ENCODE data around the gene GLIS2. TPM values are rescaled to one million over a fixed set of nuclear protein-coding genes. Genes with fewer than 3 reads are reported as not detected.

GLIS2 gene
- total RNA-seq, 3 donors from 2014 or later, result 1.7 to 21.1 (median 2.9) TPM

GRCh38 chr16:4272114-4272956 is 43.5 kb upstream of the GLIS2 start:
- H3K36me3 ChIP-seq (ENCODE audit: low read depth), result no peaks in the 10 kb centered on the region
- ATAC-seq, result peak; percentile 28
- no peaks in the 10 kb centered on the region for H3K9me3 ChIP-seq
- no peak for TF ChIP-seq CTCF (IDR thresholded peaks at IDR 0.05)
- intact Hi-C loops (cut with DNase I, micrococcal nuclease), result no loop called here
- peaks cover 9% of the 10 kb centered on the region for H3K4me1 ChIP-seq (ENCODE audit: low read depth)
- DNase-seq, result peak in 2 of 3 donors; percentile 61 to 84
- H3K4me3 ChIP-seq, result peak overlapping the region; percentile 67

- peak; percentile 27 for ATAC-seq
These were observed 42.0 kb upstream of the GLIS2 start for GRCh38 chr16:4273858-4274311.

GRCh38 chr16:4275861-4276260 is 40.0 kb upstream of the GLIS2 start:
- intact Hi-C loops (cut with DNase I, micrococcal nuclease), result no loop called here
- no peak for TF ChIP-seq CTCF (IDR thresholded peaks at IDR 0.05)
- H3K4me1 ChIP-seq (ENCODE audit: low read depth), result peaks cover 7% of the 10 kb centered on the region
- no peak overlapping the region for H3K4me3 ChIP-seq
- DNase-seq (no peak), ATAC-seq (no peak)
- no peaks in the 10 kb centered on the region for H3K9me3 ChIP-seq
- H3K36me3 ChIP-seq (ENCODE audit: low read depth), result no peaks in the 10 kb centered on the region

More at GRCh38 chr16:4273858-4274311, 42.0 kb upstream of the GLIS2 start:
- peak in 2 of 3 donors; percentile 74 to 79 for DNase-seq
- Histone ChIP-seq H3K9me3 (no peaks in the 10 kb centered on the region), H3K4me3 (peak overlapping the region; percentile 34), H3K36me3 (ENCODE audit: low read depth) (no peaks in the 10 kb centered on the region), H3K4me1 (ENCODE audit: low read depth) (peaks cover 9% of the 10 kb centered on the region)
- TF ChIP-seq CTCF (IDR thresholded peaks at IDR 0.05), result no peak
- intact Hi-C loops (cut with DNase I, micrococcal nuclease), result no loop called here

DNA sequence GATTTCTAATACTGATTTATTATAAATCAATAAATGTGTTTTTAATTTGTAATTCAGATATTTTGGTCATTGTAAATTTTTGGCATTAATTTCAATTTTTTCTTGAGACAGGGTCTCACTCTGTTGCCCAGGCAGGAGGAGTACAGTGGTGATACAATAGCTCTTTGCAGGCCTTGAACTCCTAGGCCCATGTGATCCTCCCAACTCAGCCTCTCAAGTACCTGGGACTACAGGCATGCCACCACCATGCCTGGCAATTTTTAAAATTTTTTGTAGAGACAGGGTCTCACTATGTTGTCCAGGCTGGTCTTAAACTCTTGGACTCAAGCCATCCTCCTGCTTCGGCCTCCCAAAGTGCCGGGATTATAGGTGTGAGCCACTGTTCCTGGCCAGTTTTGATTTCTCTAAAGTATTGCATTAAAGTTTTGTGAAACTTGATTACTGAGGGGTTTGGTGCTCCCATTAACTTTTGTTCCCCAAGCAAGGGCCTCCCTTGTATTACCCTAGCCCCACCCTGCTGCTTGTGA is 37.8 kb upstream of the GLIS2 start:
- H3K36me3 ChIP-seq (ENCODE audit: low read depth), result no peaks in the 10 kb centered on the region
- no peak overlapping the region for H3K4me3 ChIP-seq
- ATAC-seq (no peak), DNase-seq (no peak)
- intact Hi-C loops (cut with DNase I, micrococcal nuclease), result no loop called here
- H3K9me3 ChIP-seq, result no peaks in the 10 kb centered on the region
- H3K4me1 ChIP-seq (ENCODE audit: low read depth), result peaks cover 3% of the 10 kb centered on the region
- no peak for TF ChIP-seq CTCF (IDR thresholded peaks at IDR 0.05)

GRCh38 chr16:4280625-4281024 is 35.2 kb upstream of the GLIS2 start:
- Histone ChIP-seq H3K4me3 (no peak overlapping the region), H3K9me3 (no peaks in the 10 kb centered on the region), H3K4me1 (ENCODE audit: low read depth) (no peaks in the 10 kb centered on the region), H3K36me3 (ENCODE audit: low read depth) (no peaks in the 10 kb centered on the region)
- intact Hi-C loops (cut with DNase I, micrococcal nuclease), result loop anchor here in 1 of 2 donors (10.0 kb wide), 1 partner anchor 54 kb away; no protein-coding TSS in a partner anchor
- no peak for TF ChIP-seq CTCF (IDR thresholded peaks at IDR 0.05)
- DNase-seq (no peak), ATAC-seq (no peak)

All from mucosa of descending colon (tissue), 3 donors.